ENCODE data around the gene TMEM45A.

GRCh38 chr3:100533176-100533575 lies 40.8 kb downstream of the TMEM45A start:
- no peak for TF ChIP-seq CTCF (IDR thresholded peaks at IDR 0.05)
- TF ChIP-seq POLR2A (IDR thresholded peaks at IDR 0.05) = no peak
